GM12878 (cell line): ENCODE measurements around the gene CHMP4B.

Experiments
- BACH1 ChIP-seq: fragments of 450-650 bp; IDR thresholded peaks from 2 replicates; pipeline ENCODE4 v1.6.1; 2017; ENCODE audit warnings: mild to moderate bottlenecking, borderline replicate concordance
- HDAC6 ChIP-seq: fragments of 200-600 bp; sonication (generic); IDR thresholded peaks from one replicate; pipeline ENCODE4 v1.8.0; 2017; ENCODE audit warnings: antibody characterized with exemption; ENCODE audit not compliant: unreplicated experiment
- POLR2A ChIP-seq: IDR thresholded peaks from 2 replicates; pipeline ENCODE4 v1.6.1; 2011; ENCODE audit warnings: low read depth, mild to moderate bottlenecking, low read length
- TF ChIP-seq, protein P1 (sequence below): IDR thresholded peaks from 2 replicates; pipeline ENCODE4 v1.6.1; 2012; ENCODE audit warnings: low read length, inconsistent platforms
- TF ChIP-seq, protein P2 (sequence below), 3 experiments: IDR thresholded peaks in 2 of 3; conservative IDR thresholded peaks in 1 of 3; 2 replicates each; pipeline ENCODE4 v1.5.1; 2011; ENCODE audit warnings: low read depth in 3 of 3, low read length in 3 of 3, mild to moderate bottlenecking in 3 of 3, control low read depth in 2 of 3, moderate library complexity in 2 of 3, inconsistent platforms in 1 of 3, mixed read lengths in 1 of 3; ENCODE audit not compliant: control insufficient read depth in 2 of 3, insufficient read depth in 1 of 3; ENCODE audit errors: extremely low read depth in 1 of 3
- TF ChIP-seq, protein P3 (sequence below): fragments of 450-650 bp; IDR thresholded peaks from 2 replicates; pipeline ENCODE4 v1.6.1; 2016; ENCODE audit warnings: mild to moderate bottlenecking, moderate library complexity, borderline replicate concordance

DNA sequence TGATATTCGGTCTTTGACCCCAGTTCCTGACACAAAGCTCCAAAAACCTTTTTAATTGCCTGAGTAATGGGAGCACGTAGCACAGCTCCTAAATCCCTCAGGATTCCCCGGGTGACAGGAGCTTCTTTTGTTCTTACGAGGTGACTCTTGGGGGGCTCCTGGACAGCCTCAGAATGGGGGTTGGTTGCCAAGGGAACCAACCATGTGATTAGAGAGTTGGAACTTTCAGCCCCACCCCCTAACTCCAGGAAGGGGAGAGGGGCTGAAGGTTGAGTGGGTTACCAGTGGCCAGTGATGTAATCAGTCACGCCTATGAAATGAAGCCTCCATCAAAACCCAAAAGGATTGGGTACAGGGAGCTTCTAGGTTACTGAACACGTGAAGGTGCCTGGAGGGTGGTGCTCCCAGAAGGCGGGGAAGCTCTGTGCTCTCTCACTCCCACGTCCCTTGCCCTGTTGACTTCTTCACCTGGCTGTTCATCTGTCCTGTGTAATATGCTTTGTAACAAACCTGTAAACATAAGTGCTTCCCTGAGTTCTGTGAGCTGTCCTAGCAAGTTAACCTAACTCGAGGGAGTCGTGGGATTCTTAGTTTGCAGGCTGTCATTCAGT is 89.5 kb downstream of the CHMP4B start:
- TF ChIP-seq, protein P1, sequence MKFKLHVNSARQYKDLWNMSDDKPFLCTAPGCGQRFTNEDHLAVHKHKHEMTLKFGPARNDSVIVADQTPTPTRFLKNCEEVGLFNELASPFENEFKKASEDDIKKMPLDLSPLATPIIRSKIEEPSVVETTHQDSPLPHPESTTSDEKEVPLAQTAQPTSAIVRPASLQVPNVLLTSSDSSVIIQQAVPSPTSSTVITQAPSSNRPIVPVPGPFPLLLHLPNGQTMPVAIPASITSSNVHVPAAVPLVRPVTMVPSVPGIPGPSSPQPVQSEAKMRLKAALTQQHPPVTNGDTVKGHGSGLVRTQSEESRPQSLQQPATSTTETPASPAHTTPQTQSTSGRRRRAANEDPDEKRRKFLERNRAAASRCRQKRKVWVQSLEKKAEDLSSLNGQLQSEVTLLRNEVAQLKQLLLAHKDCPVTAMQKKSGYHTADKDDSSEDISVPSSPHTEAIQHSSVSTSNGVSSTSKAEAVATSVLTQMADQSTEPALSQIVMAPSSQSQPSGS, result no peak
- TF ChIP-seq, protein P2, sequence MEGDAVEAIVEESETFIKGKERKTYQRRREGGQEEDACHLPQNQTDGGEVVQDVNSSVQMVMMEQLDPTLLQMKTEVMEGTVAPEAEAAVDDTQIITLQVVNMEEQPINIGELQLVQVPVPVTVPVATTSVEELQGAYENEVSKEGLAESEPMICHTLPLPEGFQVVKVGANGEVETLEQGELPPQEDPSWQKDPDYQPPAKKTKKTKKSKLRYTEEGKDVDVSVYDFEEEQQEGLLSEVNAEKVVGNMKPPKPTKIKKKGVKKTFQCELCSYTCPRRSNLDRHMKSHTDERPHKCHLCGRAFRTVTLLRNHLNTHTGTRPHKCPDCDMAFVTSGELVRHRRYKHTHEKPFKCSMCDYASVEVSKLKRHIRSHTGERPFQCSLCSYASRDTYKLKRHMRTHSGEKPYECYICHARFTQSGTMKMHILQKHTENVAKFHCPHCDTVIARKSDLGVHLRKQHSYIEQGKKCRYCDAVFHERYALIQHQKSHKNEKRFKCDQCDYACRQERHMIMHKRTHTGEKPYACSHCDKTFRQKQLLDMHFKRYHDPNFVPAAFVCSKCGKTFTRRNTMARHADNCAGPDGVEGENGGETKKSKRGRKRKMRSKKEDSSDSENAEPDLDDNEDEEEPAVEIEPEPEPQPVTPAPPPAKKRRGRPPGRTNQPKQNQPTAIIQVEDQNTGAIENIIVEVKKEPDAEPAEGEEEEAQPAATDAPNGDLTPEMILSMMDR (IDR thresholded peaks at IDR 0.05 in 2 of 3, conservative IDR thresholded peaks at IDR 0.05 in 1 of 3; ENCODE audit: control insufficient read depth in 2 of 3, extremely low read depth in 1 of 3, insufficient read depth in 1 of 3, low read depth in 3 of 3, low read length in 3 of 3), result no peak
- TF ChIP-seq HDAC6 (no peak), BACH1 (no peak), POLR2A (no peak)
- TF ChIP-seq, protein P3, sequence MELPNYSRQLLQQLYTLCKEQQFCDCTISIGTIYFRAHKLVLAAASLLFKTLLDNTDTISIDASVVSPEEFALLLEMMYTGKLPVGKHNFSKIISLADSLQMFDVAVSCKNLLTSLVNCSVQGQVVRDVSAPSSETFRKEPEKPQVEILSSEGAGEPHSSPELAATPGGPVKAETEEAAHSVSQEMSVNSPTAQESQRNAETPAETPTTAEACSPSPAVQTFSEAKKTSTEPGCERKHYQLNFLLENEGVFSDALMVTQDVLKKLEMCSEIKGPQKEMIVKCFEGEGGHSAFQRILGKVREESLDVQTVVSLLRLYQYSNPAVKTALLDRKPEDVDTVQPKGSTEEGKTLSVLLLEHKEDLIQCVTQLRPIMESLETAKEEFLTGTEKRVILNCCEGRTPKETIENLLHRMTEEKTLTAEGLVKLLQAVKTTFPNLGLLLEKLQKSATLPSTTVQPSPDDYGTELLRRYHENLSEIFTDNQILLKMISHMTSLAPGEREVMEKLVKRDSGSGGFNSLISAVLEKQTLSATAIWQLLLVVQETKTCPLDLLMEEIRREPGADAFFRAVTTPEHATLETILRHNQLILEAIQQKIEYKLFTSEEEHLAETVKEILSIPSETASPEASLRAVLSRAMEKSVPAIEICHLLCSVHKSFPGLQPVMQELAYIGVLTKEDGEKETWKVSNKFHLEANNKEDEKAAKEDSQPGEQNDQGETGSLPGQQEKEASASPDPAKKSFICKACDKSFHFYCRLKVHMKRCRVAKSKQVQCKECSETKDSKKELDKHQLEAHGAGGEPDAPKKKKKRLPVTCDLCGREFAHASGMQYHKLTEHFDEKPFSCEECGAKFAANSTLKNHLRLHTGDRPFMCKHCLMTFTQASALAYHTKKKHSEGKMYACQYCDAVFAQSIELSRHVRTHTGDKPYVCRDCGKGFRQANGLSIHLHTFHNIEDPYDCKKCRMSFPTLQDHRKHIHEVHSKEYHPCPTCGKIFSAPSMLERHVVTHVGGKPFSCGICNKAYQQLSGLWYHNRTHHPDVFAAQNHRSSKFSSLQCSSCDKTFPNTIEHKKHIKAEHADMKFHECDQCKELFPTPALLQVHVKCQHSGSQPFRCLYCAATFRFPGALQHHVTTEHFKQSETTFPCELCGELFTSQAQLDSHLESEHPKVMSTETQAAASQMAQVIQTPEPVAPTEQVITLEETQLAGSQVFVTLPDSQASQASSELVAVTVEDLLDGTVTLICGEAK, result no peak
